HG03280 (cell line): ENCODE results near the gene SIRT4.
"Not testable (repeated sequence)": the region's sequence is repeated elsewhere in the genome, so short reads cannot be mapped to it uniquely, and the experiment has no call there.

Source experiments
- ATAC-seq: cut with Tn5 transposase; IDR thresholded peaks from one replicate; pipeline ENCODE4 v1.9.1; 2021; ENCODE audit warnings: mild to moderate bottlenecking, moderate library complexity; ENCODE audit not compliant: unreplicated experiment

SIRT4 gene

DNA sequence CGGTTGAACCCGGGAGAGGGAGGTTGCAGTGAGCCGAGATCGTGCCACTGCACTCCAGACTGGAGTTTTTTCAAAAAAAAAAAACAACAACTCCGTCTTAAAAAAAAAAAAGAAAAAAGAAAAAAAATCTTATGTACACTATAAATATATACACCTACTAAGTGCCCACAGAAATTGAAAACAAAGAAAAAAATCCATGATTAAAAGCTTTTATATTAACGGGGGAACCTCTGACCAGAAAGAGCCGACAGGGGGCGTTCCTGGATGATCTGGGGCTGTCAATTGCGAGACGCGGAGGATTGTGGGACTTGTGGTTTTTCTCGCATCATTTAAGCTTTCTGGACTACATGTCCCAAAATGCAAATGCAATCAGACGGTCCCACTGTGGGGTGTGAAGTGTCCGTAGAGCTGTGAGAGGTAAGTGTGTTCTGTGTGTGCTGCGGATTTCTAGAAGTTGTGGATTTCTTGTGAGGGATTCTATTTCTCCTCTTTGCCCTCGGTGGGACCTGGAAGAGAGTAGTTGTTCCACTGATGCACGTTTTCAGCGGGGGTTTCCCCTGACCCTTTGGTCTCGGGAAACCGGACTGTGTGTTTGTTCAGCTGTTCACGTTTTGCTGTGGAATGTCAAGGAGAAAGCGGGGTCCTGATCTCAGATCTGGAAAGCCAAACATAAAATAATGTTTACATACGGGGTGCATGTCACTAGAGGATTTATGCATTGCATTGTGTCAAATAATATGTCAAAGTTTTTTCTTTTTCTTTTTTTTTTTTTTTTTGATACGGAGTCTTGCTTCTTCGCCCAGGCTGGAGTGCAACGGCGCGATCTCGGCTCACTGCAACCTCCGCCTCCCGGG is at the start of gene SIRT4:
TSS of gene SIRT4 (plus strand) at position 360 of the 854 bp plus-strand sequence. CDS start 1,241 bp downstream, outside the sequence.
- peak; percentile 95 for ATAC-seq

DNA sequence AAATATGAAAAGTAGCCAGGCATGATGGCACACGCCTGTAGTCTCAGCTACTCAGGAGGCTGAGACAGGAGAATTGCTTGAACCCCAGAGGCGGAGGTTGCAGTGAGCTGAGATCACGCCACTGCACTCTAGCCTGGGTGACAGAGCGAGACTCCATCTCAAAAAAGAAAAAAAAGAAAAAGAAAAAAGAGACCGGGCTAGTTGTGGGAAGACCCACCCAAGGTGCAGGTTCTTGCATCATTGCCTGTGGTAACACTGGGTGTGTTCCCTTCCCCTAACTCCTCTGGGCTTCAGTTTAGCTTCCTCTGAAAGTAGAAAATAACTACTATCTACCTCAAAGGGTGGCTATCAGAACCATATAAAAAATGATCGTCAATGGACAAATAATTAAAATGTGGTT is 48.8 kb upstream of the SIRT4 start:
- ATAC-seq: not testable (repeated sequence)

GRCh38 chr12:120254809-120255208 is 47.3 kb upstream of the SIRT4 start:
- no peak for ATAC-seq

- no peak for ATAC-seq
These were observed 44.9 kb upstream of the SIRT4 start for GRCh38 chr12:120257041-120257821.

- ATAC-seq: no peak
These were observed 43.7 kb upstream of the SIRT4 start for GRCh38 chr12:120258323-120258896.

GRCh38 chr12:120259418-120260202 is 42.5 kb upstream of the SIRT4 start:
- no peak for ATAC-seq

DNA sequence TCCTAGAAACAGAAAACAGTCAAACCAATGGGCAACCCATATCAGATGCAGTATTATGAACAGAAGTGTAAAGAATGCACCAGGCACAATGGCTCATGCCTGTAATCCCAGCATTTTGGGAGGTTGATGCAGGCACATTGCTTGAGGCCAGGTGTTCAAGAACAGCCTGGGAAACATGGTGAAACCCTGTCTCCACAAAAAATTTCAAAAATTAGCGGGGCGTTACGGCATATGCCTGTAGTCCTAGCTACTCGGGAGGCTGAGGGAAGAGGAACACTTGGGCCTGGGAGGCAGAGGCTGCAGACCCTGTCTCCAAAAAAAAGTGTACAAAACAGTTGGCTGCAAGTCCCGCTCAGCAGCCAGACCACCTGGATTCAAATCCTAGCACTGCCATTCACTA is 41.5 kb upstream of the SIRT4 start:
- no peak for ATAC-seq

- ATAC-seq: no peak
These were observed 39.9 kb upstream of the SIRT4 start for GRCh38 chr12:120261951-120262851.

GRCh38 chr12:120262852-120263747 is 39.0 kb upstream of the SIRT4 start:
- no peak for ATAC-seq

GRCh38 chr12:120263748-120264085 is 38.4 kb upstream of the SIRT4 start:
- no peak for ATAC-seq

DNA sequence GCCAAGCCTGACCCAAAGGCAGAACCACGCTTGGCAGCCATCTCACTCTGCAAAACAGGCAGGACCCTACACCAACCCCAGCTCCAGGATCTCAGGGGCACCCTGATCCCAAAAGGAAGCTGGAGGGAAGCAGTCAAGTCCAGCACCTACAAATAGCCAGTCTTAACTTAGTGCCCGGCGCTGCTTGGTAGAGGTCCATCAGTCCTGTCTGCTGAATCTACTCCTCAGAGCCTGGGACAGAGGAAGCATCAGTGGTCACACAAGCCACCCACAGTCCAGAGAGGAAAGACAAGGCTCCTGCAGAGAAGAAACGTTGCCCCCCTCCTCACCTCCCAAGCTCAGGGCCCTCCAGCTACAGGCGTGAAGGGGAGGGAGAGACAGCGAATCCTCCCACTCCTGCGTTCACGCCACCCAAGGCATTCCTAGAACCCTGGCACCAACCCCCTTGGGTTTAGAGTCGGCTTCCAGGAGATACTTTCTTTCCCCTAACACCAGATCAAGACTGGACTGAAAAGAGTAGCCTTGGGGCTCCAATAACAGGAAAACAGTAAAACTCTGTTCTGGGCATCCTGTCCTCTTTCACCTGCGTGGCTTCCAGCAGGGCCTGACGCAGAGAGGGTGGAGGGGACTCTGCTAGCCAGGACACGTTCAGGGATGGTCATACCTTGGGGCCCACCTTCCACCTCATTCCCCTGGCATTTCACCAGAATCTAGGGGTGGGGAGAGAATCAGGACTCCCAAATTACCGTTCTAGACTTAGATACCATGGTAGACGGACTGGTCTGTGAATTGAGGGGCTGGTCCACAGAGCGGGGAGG is 37.8 kb upstream of the SIRT4 start:
- no peak for ATAC-seq

GRCh38 chr12:120264904-120265472 is 37.1 kb upstream of the SIRT4 start:
- ATAC-seq: no peak

GRCh38 chr12:120265473-120266179 is 36.5 kb upstream of the SIRT4 start, which contains the start of gene PXN:
Gene PXN, minus strand, starts transcription at chr12:120265730. Its CDS starts 101 bp downstream, at chr12:120265629.
- peak; percentile 76 for ATAC-seq

- ATAC-seq: no peak
These were observed 35.8 kb upstream of the SIRT4 start for GRCh38 chr12:120266180-120266870.

DNA sequence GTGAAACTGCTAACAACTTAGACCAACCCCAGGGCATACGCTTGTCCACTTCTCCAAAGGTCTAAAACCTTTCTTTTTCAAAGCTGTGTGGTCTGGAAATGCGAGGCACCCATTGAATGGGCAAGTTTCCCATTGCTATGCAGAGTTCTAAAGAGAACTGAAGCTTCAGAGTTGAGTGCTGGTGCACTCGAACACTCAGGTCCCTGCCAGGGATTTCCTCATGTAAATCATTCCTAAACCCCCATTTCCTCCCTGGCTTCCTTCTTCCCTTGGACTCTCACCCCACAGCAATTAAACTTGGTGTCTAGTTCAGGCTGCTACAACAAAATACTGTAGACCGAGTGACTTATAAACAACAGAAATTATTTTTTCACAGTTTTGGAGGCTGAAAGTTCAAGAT is 34.4 kb upstream of the SIRT4 start:
- ATAC-seq: no peak

DNA sequence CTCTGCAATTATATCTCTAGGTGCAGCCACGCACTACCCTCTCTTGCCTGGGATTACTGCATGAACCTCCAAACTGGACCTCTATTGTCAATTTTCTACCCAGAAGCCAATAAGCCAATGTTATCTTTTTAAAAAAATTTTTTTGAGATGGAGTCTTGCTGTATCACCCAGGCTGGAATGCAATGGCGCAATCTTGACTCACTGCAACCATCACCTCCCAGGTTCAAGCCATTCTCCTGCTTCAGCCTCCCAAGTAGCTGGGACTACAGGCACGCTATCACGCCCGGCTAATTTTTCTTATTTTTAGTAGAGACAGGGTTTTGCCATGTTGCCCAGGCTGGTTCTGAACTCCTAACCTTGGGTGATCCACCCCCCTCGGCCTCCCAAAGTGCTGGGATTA is 25.4 kb upstream of the SIRT4 start:
- ATAC-seq: no peak
